ENCODE data around the gene CEMIP2. TPM values are rescaled to one million over a fixed set of nuclear protein-coding genes. Genes with fewer than 3 reads are reported as not detected.

The CEMIP2 gene
- polyA plus RNA-seq, 2 donors = 5.5 to 5.8 TPM

GRCh38 chr9:71687676-71688075, 80.6 kb downstream of the CEMIP2 start:
- Histone ChIP-seq H3K36me3 (ENCODE audit: control insufficient read depth in 2 of 2, insufficient read depth in 2 of 2, low read length in 1 of 2) (peaks cover 3 to 7% of the 10 kb centered on the region in 2 donors), H3K9me3 (ENCODE audit: control insufficient read depth in 2 of 2, insufficient read depth in 1 of 2, low read depth in 1 of 2, low read length in 1 of 2) (no peaks in the 10 kb centered on the region)
- WGBS, 2 donors = 85 to 91% methylated on average over 1 of the region's 1 CpG

DNA sequence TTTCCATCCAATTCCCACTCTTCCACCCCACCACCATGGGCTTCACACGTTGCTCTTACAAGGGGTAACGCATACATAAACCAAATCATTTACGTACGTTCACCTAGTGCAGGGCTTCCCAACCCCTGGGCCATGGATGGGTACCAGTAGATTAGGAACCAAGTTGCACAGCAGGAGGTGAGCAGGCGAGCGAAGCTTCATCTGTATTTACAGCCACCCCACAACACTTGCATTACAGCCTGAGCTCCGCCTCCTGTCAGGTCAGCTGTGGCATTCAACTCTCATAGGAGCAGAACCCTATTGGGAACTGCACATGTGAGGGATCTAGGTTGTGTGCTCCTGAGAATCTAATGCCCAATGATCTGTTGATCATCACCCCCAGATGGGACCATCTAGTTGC, 82.3 kb downstream of the CEMIP2 start:
- Histone ChIP-seq H3K27ac (ENCODE audit: low read depth in 2 of 2, low read length in 1 of 2) (no peak overlapping the region), H3K4me1 (ENCODE audit: control insufficient read depth in 2 of 2, insufficient read depth in 2 of 2, low read length in 1 of 2) (no peaks in the 10 kb centered on the region), H3K9me3 (ENCODE audit: control insufficient read depth in 2 of 2, insufficient read depth in 1 of 2, low read depth in 1 of 2, low read length in 1 of 2) (no peaks in the 10 kb centered on the region), H3K36me3 (ENCODE audit: control insufficient read depth in 2 of 2, insufficient read depth in 2 of 2, low read length in 1 of 2) (peaks cover 3 to 7% of the 10 kb centered on the region in 2 donors), H3K27me3 (ENCODE audit: control insufficient read depth in 1 of 2, insufficient read depth in 2 of 2, low read length in 2 of 2) (no peaks in the 10 kb centered on the region), H3K4me3 (ENCODE audit: low read depth in 1 of 2, low read length in 2 of 2) (no peak overlapping the region)
- 91 to 94% methylated on average over 7 of the region's 7 CpGs for WGBS, 2 donors

More at GRCh38 chr9:71687676-71688075, 80.6 kb downstream of the CEMIP2 start:
- no peak overlapping the region for H3K4me3 ChIP-seq (ENCODE audit: low read depth in 1 of 2, low read length in 2 of 2)
- H3K27ac ChIP-seq (ENCODE audit: low read depth in 2 of 2, low read length in 1 of 2) = no peak overlapping the region
- no peaks in the 10 kb centered on the region for H3K4me1 ChIP-seq (ENCODE audit: control insufficient read depth in 2 of 2, insufficient read depth in 2 of 2, low read length in 1 of 2)
- H3K27me3 ChIP-seq (ENCODE audit: control insufficient read depth in 1 of 2, insufficient read depth in 2 of 2, low read length in 2 of 2) = no peaks in the 10 kb centered on the region

DNA sequence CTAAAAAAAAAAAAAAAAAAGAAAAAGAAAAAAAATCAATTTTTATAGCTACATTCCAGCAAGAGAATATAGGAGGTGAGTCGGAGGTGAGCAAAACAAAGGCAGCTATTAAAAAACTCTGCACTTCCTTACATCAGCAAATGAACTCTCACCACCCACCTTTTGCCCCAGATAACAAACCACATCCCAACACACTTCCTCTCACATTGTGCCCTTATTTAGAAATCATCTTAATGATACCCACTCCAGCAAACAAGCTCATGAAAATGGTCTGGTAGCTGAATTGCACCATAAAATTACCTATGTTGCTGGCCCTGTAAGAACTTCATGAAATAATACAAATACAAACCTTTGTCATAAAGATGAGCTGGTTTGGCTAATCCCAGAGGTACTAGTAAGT, 82.9 kb downstream of the CEMIP2 start:
- WGBS, 2 donors = 25 to 59% methylated on average over 1 of the region's 1 CpG
- Histone ChIP-seq H3K4me3 (ENCODE audit: low read depth in 1 of 2, low read length in 2 of 2) (no peak overlapping the region), H3K27ac (ENCODE audit: low read depth in 2 of 2, low read length in 1 of 2) (no peak overlapping the region), H3K9me3 (ENCODE audit: control insufficient read depth in 2 of 2, insufficient read depth in 1 of 2, low read depth in 1 of 2, low read length in 1 of 2) (no peaks in the 10 kb centered on the region), H3K36me3 (ENCODE audit: control insufficient read depth in 2 of 2, insufficient read depth in 2 of 2, low read length in 1 of 2) (peaks cover 3 to 7% of the 10 kb centered on the region in 2 donors), H3K27me3 (ENCODE audit: control insufficient read depth in 1 of 2, insufficient read depth in 2 of 2, low read length in 2 of 2) (no peaks in the 10 kb centered on the region), H3K4me1 (ENCODE audit: control insufficient read depth in 2 of 2, insufficient read depth in 2 of 2, low read length in 1 of 2) (no peaks in the 10 kb centered on the region)

GRCh38 chr9:71684566-71684965, 83.7 kb downstream of the CEMIP2 start:
- H3K36me3 ChIP-seq (ENCODE audit: control insufficient read depth in 2 of 2, insufficient read depth in 2 of 2, low read length in 1 of 2) = peaks cover 0 to 7% of the 10 kb centered on the region in 2 donors
- no peaks in the 10 kb centered on the region for H3K27me3 ChIP-seq (ENCODE audit: control insufficient read depth in 1 of 2, insufficient read depth in 2 of 2, low read length in 2 of 2)
- H3K4me3 ChIP-seq (ENCODE audit: low read depth in 1 of 2, low read length in 2 of 2) = no peak overlapping the region
- no peaks in the 10 kb centered on the region for H3K4me1 ChIP-seq (ENCODE audit: control insufficient read depth in 2 of 2, insufficient read depth in 2 of 2, low read length in 1 of 2)
- 71 to 88% methylated on average over 2 of the region's 2 CpGs for WGBS, 2 donors
- H3K9me3 ChIP-seq (ENCODE audit: control insufficient read depth in 2 of 2, insufficient read depth in 1 of 2, low read depth in 1 of 2, low read length in 1 of 2) = no peaks in the 10 kb centered on the region
- no peak overlapping the region for H3K27ac ChIP-seq (ENCODE audit: low read depth in 2 of 2, low read length in 1 of 2)

- H3K4me1 ChIP-seq (ENCODE audit: control insufficient read depth in 2 of 2, insufficient read depth in 2 of 2, low read length in 1 of 2) = no peaks in the 10 kb centered on the region
- H3K27ac ChIP-seq (ENCODE audit: low read depth in 2 of 2, low read length in 1 of 2) = no peak overlapping the region
- no peak overlapping the region for H3K4me3 ChIP-seq (ENCODE audit: low read depth in 1 of 2, low read length in 2 of 2)
- H3K27me3 ChIP-seq (ENCODE audit: control insufficient read depth in 1 of 2, insufficient read depth in 2 of 2, low read length in 2 of 2) = no peaks in the 10 kb centered on the region
- H3K36me3 ChIP-seq (ENCODE audit: control insufficient read depth in 2 of 2, insufficient read depth in 2 of 2, low read length in 1 of 2) = peaks cover 0 to 4% of the 10 kb centered on the region in 2 donors
- no peaks in the 10 kb centered on the region for H3K9me3 ChIP-seq (ENCODE audit: control insufficient read depth in 2 of 2, insufficient read depth in 1 of 2, low read depth in 1 of 2, low read length in 1 of 2)
- 66 to 73% methylated on average over 9 of the region's 9 CpGs for WGBS, 2 donors
Observed at GRCh38 chr9:71683598-71684235, 84.6 kb downstream of the CEMIP2 start.

DNA sequence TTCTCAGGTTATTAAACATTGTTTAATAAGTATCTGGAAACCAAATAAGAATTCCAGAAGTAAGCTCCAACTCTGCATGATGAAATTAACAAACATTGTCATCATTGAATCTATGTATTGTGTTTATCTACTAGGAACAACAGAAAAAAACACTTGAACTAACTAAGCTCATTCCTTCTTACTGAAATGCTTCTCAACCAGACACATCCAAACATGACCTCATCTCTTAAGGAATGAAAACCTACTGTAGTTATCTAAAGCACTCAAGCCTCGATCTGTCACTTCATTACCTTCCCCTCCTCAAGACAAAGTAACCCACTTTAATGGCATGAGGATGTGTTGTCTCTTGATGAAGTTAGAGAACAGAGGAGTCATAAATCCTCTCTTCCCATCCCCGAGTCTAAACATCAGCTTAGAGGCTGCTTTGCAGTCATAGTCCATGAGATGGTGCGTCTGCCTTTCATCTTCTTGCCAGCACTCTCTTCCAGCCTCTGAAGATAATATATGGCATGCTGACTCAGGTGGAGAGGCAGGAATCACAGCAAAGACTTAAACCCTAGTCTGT, 86.5 kb downstream of the CEMIP2 start:
- H3K27ac ChIP-seq (ENCODE audit: low read depth in 2 of 2, low read length in 1 of 2) = no peak overlapping the region
- H3K9me3 ChIP-seq (ENCODE audit: control insufficient read depth in 2 of 2, insufficient read depth in 1 of 2, low read depth in 1 of 2, low read length in 1 of 2) = no peaks in the 10 kb centered on the region
- no peaks in the 10 kb centered on the region for H3K27me3 ChIP-seq (ENCODE audit: control insufficient read depth in 1 of 2, insufficient read depth in 2 of 2, low read length in 2 of 2)
- H3K4me3 ChIP-seq (ENCODE audit: low read depth in 1 of 2, low read length in 2 of 2) = no peak overlapping the region
- peaks cover 0 to 2% of the 10 kb centered on the region in 2 donors for H3K36me3 ChIP-seq (ENCODE audit: control insufficient read depth in 2 of 2, insufficient read depth in 2 of 2, low read length in 1 of 2)
- no peaks in the 10 kb centered on the region for H3K4me1 ChIP-seq (ENCODE audit: control insufficient read depth in 2 of 2, insufficient read depth in 2 of 2, low read length in 1 of 2)
- 43 to 59% methylated on average over 3 of the region's 3 CpGs for WGBS, 2 donors

DNA sequence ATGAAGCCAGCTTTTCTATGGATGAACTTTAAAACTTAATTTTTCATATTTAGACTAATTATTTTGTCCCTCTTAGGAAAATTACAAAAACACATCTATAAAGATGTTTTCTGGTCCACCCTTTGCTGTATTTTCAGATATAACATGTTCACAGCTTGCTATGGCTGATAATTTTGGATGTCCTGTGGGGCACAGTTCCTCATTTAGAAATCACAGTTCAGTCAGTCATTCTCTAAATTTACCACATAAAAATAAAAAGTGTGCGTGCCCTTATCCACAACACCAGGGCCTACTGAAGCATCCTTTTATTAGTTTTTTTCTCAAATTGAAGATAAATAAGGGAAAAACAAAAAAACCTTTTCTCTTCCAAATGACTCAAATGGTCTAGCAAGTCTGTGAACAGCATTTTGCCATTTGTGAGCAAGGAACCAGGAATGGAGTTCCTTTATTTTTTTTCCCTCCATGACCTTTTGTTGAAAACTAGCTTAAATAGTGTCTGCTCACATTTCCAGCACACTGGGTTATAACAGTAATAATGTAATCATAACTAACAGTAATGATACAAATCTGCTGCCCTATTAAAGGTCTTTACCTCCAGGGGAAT, 87.1 kb downstream of the CEMIP2 start:
- no peak overlapping the region for H3K4me3 ChIP-seq (ENCODE audit: low read depth in 1 of 2, low read length in 2 of 2)
- H3K27me3 ChIP-seq (ENCODE audit: control insufficient read depth in 1 of 2, insufficient read depth in 2 of 2, low read length in 2 of 2) = no peaks in the 10 kb centered on the region
- peaks cover 0 to 2% of the 10 kb centered on the region in 2 donors for H3K36me3 ChIP-seq (ENCODE audit: control insufficient read depth in 2 of 2, insufficient read depth in 2 of 2, low read length in 1 of 2)
- no peak overlapping the region for H3K27ac ChIP-seq (ENCODE audit: low read depth in 2 of 2, low read length in 1 of 2)
- H3K4me1 ChIP-seq (ENCODE audit: control insufficient read depth in 2 of 2, insufficient read depth in 2 of 2, low read length in 1 of 2) = no peaks in the 10 kb centered on the region
- 73 to 81% methylated on average over 1 of the region's 1 CpG for WGBS, 2 donors
- H3K9me3 ChIP-seq (ENCODE audit: control insufficient read depth in 2 of 2, insufficient read depth in 1 of 2, low read depth in 1 of 2, low read length in 1 of 2) = no peaks in the 10 kb centered on the region

- Histone ChIP-seq H3K27ac (ENCODE audit: low read depth in 2 of 2, low read length in 1 of 2) (no peak overlapping the region), H3K4me3 (ENCODE audit: low read depth in 1 of 2, low read length in 2 of 2) (no peak overlapping the region), H3K4me1 (ENCODE audit: control insufficient read depth in 2 of 2, insufficient read depth in 2 of 2, low read length in 1 of 2) (no peaks in the 10 kb centered on the region), H3K27me3 (ENCODE audit: control insufficient read depth in 1 of 2, insufficient read depth in 2 of 2, low read length in 2 of 2) (no peaks in the 10 kb centered on the region), H3K36me3 (ENCODE audit: control insufficient read depth in 2 of 2, insufficient read depth in 2 of 2, low read length in 1 of 2) (peaks cover 0 to 2% of the 10 kb centered on the region in 2 donors), H3K9me3 (ENCODE audit: control insufficient read depth in 2 of 2, insufficient read depth in 1 of 2, low read depth in 1 of 2, low read length in 1 of 2) (no peaks in the 10 kb centered on the region)
- 37 to 44% methylated on average over 5 of the region's 5 CpGs for WGBS, 2 donors
Observed at GRCh38 chr9:71680189-71680980, 87.9 kb downstream of the CEMIP2 start.

DNA sequence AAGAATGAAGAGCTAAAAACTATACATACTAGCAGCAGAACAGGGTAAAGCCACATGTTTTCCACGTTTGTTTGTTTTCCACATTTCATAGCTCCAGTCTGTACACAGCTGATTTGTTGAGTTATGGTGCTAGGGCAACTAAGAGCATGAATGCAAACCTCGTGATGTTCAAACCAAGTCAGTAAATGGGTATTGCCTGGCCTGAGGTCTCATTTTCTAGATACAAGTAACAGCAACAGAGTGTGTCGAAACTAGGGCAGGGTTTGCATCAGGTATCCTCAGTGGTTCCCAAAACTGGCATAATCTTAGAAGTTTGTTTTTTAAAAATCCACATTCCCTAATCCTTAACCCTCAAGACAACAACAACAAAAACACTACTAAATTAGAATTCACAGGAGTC, 89.3 kb downstream of the CEMIP2 start:
- Histone ChIP-seq H3K4me3 (ENCODE audit: low read depth in 1 of 2, low read length in 2 of 2) (no peak overlapping the region), H3K27me3 (ENCODE audit: control insufficient read depth in 1 of 2, insufficient read depth in 2 of 2, low read length in 2 of 2) (no peaks in the 10 kb centered on the region), H3K9me3 (ENCODE audit: control insufficient read depth in 2 of 2, insufficient read depth in 1 of 2, low read depth in 1 of 2, low read length in 1 of 2) (no peaks in the 10 kb centered on the region), H3K27ac (ENCODE audit: low read depth in 2 of 2, low read length in 1 of 2) (no peak overlapping the region), H3K36me3 (ENCODE audit: control insufficient read depth in 2 of 2, insufficient read depth in 2 of 2, low read length in 1 of 2) (peaks cover 0 to 2% of the 10 kb centered on the region in 2 donors), H3K4me1 (ENCODE audit: control insufficient read depth in 2 of 2, insufficient read depth in 2 of 2, low read length in 1 of 2) (no peaks in the 10 kb centered on the region)
- 43 to 51% methylated on average over 3 of the region's 3 CpGs for WGBS, 2 donors

Measured in esophagus (tissue), 2 donors.